ENCODE measurements around the gene FLT1. TPM values are rescaled to one million over a fixed set of nuclear protein-coding genes. Genes with fewer than 3 reads are reported as not detected.

The FLT1 gene
- total and polyA plus RNA-seq, 2 of the 13 experiments (the other 11 are each of a cell fraction or from before 2014, with no cell fraction given), result 0.02 TPM; not detected in 1

GRCh38 chr13:28355046-28355821, 139.7 kb downstream of the FLT1 start:
- no peak for ATAC-seq
- no peaks in the 10 kb centered on the region for H3K79me2 ChIP-seq (ENCODE audit: insufficient read depth, low read length)
- no peak for DNase-seq (ENCODE audit: low spot score)
- no TSS peak for BruUV-seq (replicated peaks)
- no peaks in the 10 kb centered on the region for H3K36me3 ChIP-seq (replicated peaks in 1 of 2; ENCODE audit: control insufficient read depth in 1 of 2, insufficient read depth in 2 of 2, low read length in 2 of 2)
- H4K20me1 ChIP-seq (ENCODE audit: insufficient read depth, low read length), result no peaks in the 10 kb centered on the region
- H2AFZ ChIP-seq (ENCODE audit: low read length), result no peak overlapping the region
- H3K4me3 ChIP-seq (replicated peaks in 1 of 3; ENCODE audit: insufficient read depth in 1 of 3, low read depth in 2 of 3, low read length in 3 of 3), result no peak overlapping the region
- no peak overlapping the region for H3K27ac ChIP-seq (ENCODE audit: extremely low read length, insufficient read depth, low read length)
- intact Hi-C loops (cut with micrococcal nuclease; ENCODE audit: unreplicated experiment) (no loop called here), in situ Hi-C loops (cut with HindIII; ENCODE audit: extremely low pct_ligation_motif_present, low pct_unique_long_range_greater_than_20kb) (no loop called here)
- ChIA-PET POLR2A (no interaction called here), CTCF (ENCODE audit: low intra/inter-chr PET ratio, low total read pairs) (no interaction called here)
- TF ChIP-seq FOSL1 (CRISPR knock-in tag; IDR thresholded peaks at IDR 0.05; ENCODE audit: borderline replicate concordance) (no peak), ATF7 (IDR thresholded peaks at IDR 0.05) (no peak), ATF7 (CRISPR knock-in tag; IDR thresholded peaks at IDR 0.05) (no peak), PAX8 (CRISPR knock-in tag; IDR thresholded peaks at IDR 0.05; ENCODE audit: borderline replicate concordance) (no peak), ZC3H13 (CRISPR knock-in tag; IDR thresholded peaks at IDR 0.05) (no peak), ZNF713 (CRISPR knock-in tag; IDR thresholded peaks at IDR 0.05) (no peak), DPF2 (CRISPR knock-in tag; IDR thresholded peaks at IDR 0.05; ENCODE audit: borderline replicate concordance, low read depth) (no peak), ZNF432 (CRISPR knock-in tag; IDR thresholded peaks at IDR 0.05; ENCODE audit: borderline replicate concordance) (no peak), THAP11 (CRISPR knock-in tag; IDR thresholded peaks at IDR 0.05) (no peak), SUZ12 (IDR thresholded peaks at IDR 0.05; ENCODE audit: low read depth, low read length) (no peak), SALL2 (CRISPR knock-in tag; IDR thresholded peaks at IDR 0.05) (no peak), ZBTB3 (CRISPR knock-in tag; IDR thresholded peaks at IDR 0.05; ENCODE audit: borderline replicate concordance, low read depth) (no peak), THAP8 (CRISPR knock-in tag; IDR thresholded peaks at IDR 0.05; ENCODE audit: borderline replicate concordance) (no peak), KAT7 (CRISPR knock-in tag; IDR thresholded peaks at IDR 0.05; ENCODE audit: borderline replicate concordance) (no peak), RNF2 (conservative IDR thresholded peaks at IDR 0.05; ENCODE audit: low read depth) (no peak), BRF2 (CRISPR knock-in tag; IDR thresholded peaks at IDR 0.05) (no peak)
- TF ChIP-seq, protein P1, sequence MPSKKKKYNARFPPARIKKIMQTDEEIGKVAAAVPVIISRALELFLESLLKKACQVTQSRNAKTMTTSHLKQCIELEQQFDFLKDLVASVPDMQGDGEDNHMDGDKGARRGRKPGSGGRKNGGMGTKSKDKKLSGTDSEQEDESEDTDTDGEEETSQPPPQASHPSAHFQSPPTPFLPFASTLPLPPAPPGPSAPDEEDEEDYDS (CRISPR knock-in tag; IDR thresholded peaks at IDR 0.05), result no peak
- H3K4me1 ChIP-seq (ENCODE audit: insufficient read depth, low read length), result no peaks in the 10 kb centered on the region
- 38% methylated on average over 11 of the region's 14 CpGs for WGBS (ENCODE audit: low lambda C conversion rate)
- H3K9ac ChIP-seq (ENCODE audit: insufficient read depth, low read depth, low read length), result no peak overlapping the region
- no peaks in the 10 kb centered on the region for H3K9me3 ChIP-seq (ENCODE audit: low read length)
- peaks cover 0 to 10% of the 10 kb centered on the region in 2 experiments; a peak in 2 of 5 replicates for H3K27me3 ChIP-seq (ENCODE audit: control insufficient read depth in 1 of 2, insufficient read depth in 2 of 2, low read length in 2 of 2)
- FAIRE-seq, result no peak
- no peak overlapping the region for H3K4me2 ChIP-seq (ENCODE audit: low read depth, low read length)
